ENCODE data around the gene ANKLE1. TPM values are rescaled to one million over a fixed set of nuclear protein-coding genes. Genes with fewer than 3 reads are reported as not detected.

Gene ANKLE1
- total RNA-seq, 1 experiment from 2014 or later: 0.66 TPM

GRCh38 chr19:17249887-17250548 lies 31.7 kb upstream of the ANKLE1 start:
- peaks cover 14% of the 10 kb centered on the region for H3K36me3 Mint-ChIP-seq (ENCODE audit: insufficient read depth, unreplicated experiment)
- H3K4me3 Mint-ChIP-seq (ENCODE audit: low read depth, unreplicated experiment): no peak overlapping the region
- CTCF ChIA-PET: no interaction called here
- no TSS peak for BruUV-seq (replicated peaks)
- H3K9me3 Mint-ChIP-seq (ENCODE audit: low read depth, unreplicated experiment): no peaks in the 10 kb centered on the region
- H3K27ac Mint-ChIP-seq (ENCODE audit: unreplicated experiment): no peak overlapping the region
- intact Hi-C loops (cut with micrococcal nuclease; ENCODE audit: unreplicated experiment): no loop called here
- TF ChIP-seq CTCF (IDR thresholded peaks at IDR 0.05; ENCODE audit: unreplicated experiment): no peak
- DNase-seq: no peak
- H3K4me1 Mint-ChIP-seq (ENCODE audit: low read depth, unreplicated experiment): peaks cover 41% of the 10 kb centered on the region
- H3K27me3 Mint-ChIP-seq (ENCODE audit: unreplicated experiment): no peaks in the 10 kb centered on the region

- Mint-ChIP-seq H3K36me3 (ENCODE audit: insufficient read depth, unreplicated experiment) (no peaks in the 10 kb centered on the region), H3K27me3 (ENCODE audit: unreplicated experiment) (no peaks in the 10 kb centered on the region), H3K4me3 (ENCODE audit: low read depth, unreplicated experiment) (no peak overlapping the region), H3K27ac (ENCODE audit: unreplicated experiment) (no peak overlapping the region), H3K9me3 (ENCODE audit: low read depth, unreplicated experiment) (no peaks in the 10 kb centered on the region), H3K4me1 (ENCODE audit: low read depth, unreplicated experiment) (peaks cover 11% of the 10 kb centered on the region)
- DNase-seq: no peak
- CTCF ChIA-PET: interaction anchor here (0.7 kb wide), 1 partner anchor 1009 kb away, joined by 4 read pairs; no protein-coding TSS in a partner anchor
- intact Hi-C loops (cut with micrococcal nuclease; ENCODE audit: unreplicated experiment): no loop called here
- no TSS peak for BruUV-seq (replicated peaks)
- TF ChIP-seq CTCF (IDR thresholded peaks at IDR 0.05; ENCODE audit: unreplicated experiment): no peak
Measured at GRCh38 chr19:17254636-17255035, 27.1 kb upstream of the ANKLE1 start.

- Mint-ChIP-seq H3K9me3 (ENCODE audit: low read depth, unreplicated experiment) (no peaks in the 10 kb centered on the region), H3K4me1 (ENCODE audit: low read depth, unreplicated experiment) (peaks cover 8% of the 10 kb centered on the region), H3K36me3 (ENCODE audit: insufficient read depth, unreplicated experiment) (no peaks in the 10 kb centered on the region), H3K27ac (ENCODE audit: unreplicated experiment) (peak overlapping the region; percentile 42), H3K27me3 (ENCODE audit: unreplicated experiment) (no peaks in the 10 kb centered on the region), H3K4me3 (ENCODE audit: low read depth, unreplicated experiment) (no peak overlapping the region)
- no TSS peak for BruUV-seq (replicated peaks)
- DNase-seq: peak; percentile 40
- TF ChIP-seq CTCF (IDR thresholded peaks at IDR 0.05; ENCODE audit: unreplicated experiment): no peak
- intact Hi-C loops (cut with micrococcal nuclease; ENCODE audit: unreplicated experiment): no loop called here
- CTCF ChIA-PET: interaction anchor here (0.7 kb wide), 1 partner anchor 1010 kb away, joined by 4 read pairs; no protein-coding TSS in a partner anchor
Measured at GRCh38 chr19:17255150-17255621, 26.5 kb upstream of the ANKLE1 start.

GRCh38 chr19:17256130-17256529 lies 25.6 kb upstream of the ANKLE1 start:
- intact Hi-C loops (cut with micrococcal nuclease; ENCODE audit: unreplicated experiment): no loop called here
- Mint-ChIP-seq H3K9me3 (ENCODE audit: low read depth, unreplicated experiment) (no peaks in the 10 kb centered on the region), H3K36me3 (ENCODE audit: insufficient read depth, unreplicated experiment) (no peaks in the 10 kb centered on the region), H3K27ac (ENCODE audit: unreplicated experiment) (no peak overlapping the region), H3K4me3 (ENCODE audit: low read depth, unreplicated experiment) (no peak overlapping the region), H3K27me3 (ENCODE audit: unreplicated experiment) (no peaks in the 10 kb centered on the region), H3K4me1 (ENCODE audit: low read depth, unreplicated experiment) (peaks cover 16% of the 10 kb centered on the region)
- CTCF ChIA-PET: interaction anchor here (0.6 kb wide), 1 partner anchor 52 kb away, joined by 4 read pairs; no protein-coding TSS in a partner anchor
- no peak for DNase-seq
- no peak for TF ChIP-seq CTCF (IDR thresholded peaks at IDR 0.05; ENCODE audit: unreplicated experiment)
- no TSS peak for BruUV-seq (replicated peaks)

Measured in Calu3 (cell line).